Peyer's patch (tissue), 4 donors: ENCODE data around the gene SUN2.
A peak's percentile ranks its signal among the peaks of the same experiment; 100 is the strongest.

Source experiments
- CTCF ChIP-seq, 6 experiments: fragments of 450-650 bp in 4 of 6; fragments of 200-600 bp in 2 of 6; sonication (generic) in 1 of 6; IDR thresholded peaks; one replicate each; pipeline ENCODE4 v1.5.1; 2017 to 2019; ENCODE audit warnings: antibody characterized with exemption in 6 of 6, mild to moderate bottlenecking in 3 of 6, moderate library complexity in 1 of 6
- POLR2A ChIP-seq, 2 donors: fragments of 450-650 bp; IDR thresholded peaks; one replicate each; pipeline ENCODE4 v1.5.1; 2017; ENCODE audit warnings: antibody characterized with exemption in 2 of 2, mild to moderate bottlenecking in 2 of 2, moderate library complexity in 2 of 2

DNA sequence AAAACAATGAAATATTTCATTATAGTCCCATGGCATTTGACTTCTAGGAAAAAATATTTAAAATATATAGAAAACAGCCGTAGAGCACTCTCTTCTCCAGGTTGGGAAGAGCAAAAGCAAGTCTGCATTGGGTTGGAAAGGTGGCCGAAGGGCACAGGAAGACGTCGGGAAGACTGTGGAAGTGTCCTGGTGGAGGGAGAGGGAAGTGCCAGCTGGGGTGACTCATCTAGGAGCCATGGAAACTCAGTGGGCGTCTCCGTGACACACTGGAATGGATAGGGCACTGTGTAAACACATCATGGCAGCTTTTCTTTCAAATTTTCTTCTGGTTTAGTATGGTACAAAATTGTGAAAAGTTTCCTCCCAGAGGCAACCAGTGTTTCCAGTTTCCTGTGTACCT is 37.4 kb downstream of the SUN2 start:
- peak in 4 of 6 experiments; percentile 40 to 86 (median 79) for TF ChIP-seq CTCF (IDR thresholded peaks at IDR 0.05)
- no peak for TF ChIP-seq POLR2A (IDR thresholded peaks at IDR 0.05)
